Mesenchymal stem cell (in vitro differentiated cells and primary cell): Measurements from ENCODE around the gene TAF15.

Experiments
- DNase-seq: peaks from one replicate; pipeline ENCODE4 v3.0.0-alpha.2; 2013
- H2AFZ ChIP-seq: one replicate; pipeline ENCODE4 v1.6.1; 2013; ENCODE audit warnings: low read depth, mild to moderate bottlenecking, control low read depth, inconsistent platforms, low read length, moderate library complexity
- H2AK5ac ChIP-seq: 2 replicates; pipeline ENCODE4 v1.6.1; 2013; ENCODE audit warnings: low read length, moderate library complexity, mild to moderate bottlenecking, inconsistent platforms; ENCODE audit not compliant: severe bottlenecking
- H2BK120ac ChIP-seq: one replicate; pipeline ENCODE4 v1.6.1; 2013; ENCODE audit warnings: low read depth, mild to moderate bottlenecking, inconsistent platforms, low read length, moderate library complexity
- H2BK12ac ChIP-seq, 2 experiments: one replicate each; pipeline ENCODE4 v1.6.1; 2013; ENCODE audit warnings: inconsistent platforms in 2 of 2, low read length in 2 of 2, mild to moderate bottlenecking in 2 of 2, moderate library complexity in 2 of 2, control low read depth in 1 of 2
- H2BK15ac ChIP-seq: one replicate; pipeline ENCODE4 v1.6.1; 2013; ENCODE audit warnings: mild to moderate bottlenecking, low read depth, inconsistent platforms; ENCODE audit not compliant: poor library complexity, severe bottlenecking
- H2BK5ac ChIP-seq: 2 replicates; pipeline ENCODE4 v1.6.1; 2013; ENCODE audit warnings: low read depth, mild to moderate bottlenecking, low read length, control low read depth, inconsistent platforms; ENCODE audit not compliant: poor library complexity, severe bottlenecking
- H3K14ac ChIP-seq, 2 experiments: one replicate each; pipeline ENCODE4 v1.6.1; 2013; ENCODE audit warnings: inconsistent platforms in 2 of 2, low read length in 2 of 2, control low read depth in 1 of 2, mild to moderate bottlenecking in 1 of 2, moderate library complexity in 1 of 2
- H3K18ac ChIP-seq, 2 experiments: one replicate each; pipeline ENCODE4 v1.6.1; 2013; ENCODE audit warnings: inconsistent platforms in 2 of 2, low read length in 2 of 2, control low read depth in 1 of 2, low read depth in 1 of 2, mild to moderate bottlenecking in 1 of 2
- H3K23ac ChIP-seq, 2 experiments: one replicate each; pipeline ENCODE4 v1.6.1; 2013; ENCODE audit warnings: inconsistent platforms in 2 of 2, low read length in 2 of 2, mild to moderate bottlenecking in 2 of 2, moderate library complexity in 2 of 2, control low read depth in 1 of 2
- H3K27ac ChIP-seq: 2 replicates; pipeline ENCODE4 v1.5.1; 2013; ENCODE audit warnings: mild to moderate bottlenecking, moderate library complexity, low read length, control low read depth, inconsistent platforms; ENCODE audit not compliant: poor library complexity, severe bottlenecking
- H3K27me3 ChIP-seq, 2 experiments: 2 replicates each; pipeline versions ENCODE4 v1.6.1 to v1.7.0; 2013; ENCODE audit warnings: low read length in 2 of 2, mild to moderate bottlenecking in 2 of 2, moderate library complexity in 2 of 2, control low read depth in 1 of 2, inconsistent platforms in 1 of 2; ENCODE audit not compliant: control insufficient read depth in 1 of 2, insufficient read depth in 1 of 2
- H3K36me3 ChIP-seq, 2 experiments: 2 replicates each; pipeline versions ENCODE4 v1.6.1 to v1.7.0; 2013; ENCODE audit warnings: low read length in 2 of 2, control low read depth in 1 of 2, inconsistent platforms in 1 of 2, low read depth in 1 of 2, mild to moderate bottlenecking in 1 of 2; ENCODE audit not compliant: insufficient read depth in 2 of 2, control insufficient read depth in 1 of 2
- H3K4ac ChIP-seq, 2 experiments: one replicate each; pipeline ENCODE4 v1.6.1; 2013; ENCODE audit warnings: inconsistent platforms in 2 of 2, low read length in 2 of 2, mild to moderate bottlenecking in 2 of 2, moderate library complexity in 2 of 2, control low read depth in 1 of 2, low read depth in 1 of 2
- H3K4me1 ChIP-seq: 2 replicates; pipeline ENCODE4 v1.6.1; 2013; ENCODE audit warnings: low read depth, low read length, control low read depth; ENCODE audit not compliant: control insufficient read depth, insufficient read depth
- H3K4me2 ChIP-seq: 2 replicates; pipeline ENCODE4 v1.6.1; 2013; ENCODE audit warnings: low read length, mild to moderate bottlenecking, inconsistent platforms; ENCODE audit not compliant: poor library complexity, severe bottlenecking
- H3K4me3 ChIP-seq, 2 experiments: 2 replicates each; pipeline versions ENCODE4 v1.5.1 to v1.7.0; 2013; ENCODE audit warnings: low read length in 2 of 2, mild to moderate bottlenecking in 2 of 2, control low read depth in 1 of 2, low read depth in 1 of 2; ENCODE audit not compliant: insufficient read depth in 1 of 2
- H3K79me1 ChIP-seq: replicated peaks from 2 replicates; pipeline ENCODE4 v1.6.1; 2013; ENCODE audit warnings: mild to moderate bottlenecking, control low read depth, low read length, inconsistent platforms; ENCODE audit not compliant: poor library complexity, severe bottlenecking
- H3K9ac ChIP-seq: 2 replicates; pipeline ENCODE4 v1.7.0; 2013; ENCODE audit warnings: mild to moderate bottlenecking, low read length, moderate library complexity
- H3K9me3 ChIP-seq: 2 replicates; pipeline ENCODE4 v1.7.0; 2013; ENCODE audit warnings: mild to moderate bottlenecking, low read length; ENCODE audit not compliant: control insufficient read depth
- H4K8ac ChIP-seq: one replicate; pipeline ENCODE4 v1.6.1; 2013; ENCODE audit warnings: inconsistent platforms, mild to moderate bottlenecking, low read length, moderate library complexity
- H4K91ac ChIP-seq: one replicate; pipeline ENCODE4 v1.6.1; 2013; ENCODE audit warnings: mild to moderate bottlenecking, low read length, inconsistent platforms
- WGBS: methylation state at CpG from one replicate; pipeline ENCODE4 v1.1.7; 2013; ENCODE audit warnings: mixed read lengths; 5-methylcytosine and 5-hydroxymethylcytosine counted together

TAF15 gene

DNA sequence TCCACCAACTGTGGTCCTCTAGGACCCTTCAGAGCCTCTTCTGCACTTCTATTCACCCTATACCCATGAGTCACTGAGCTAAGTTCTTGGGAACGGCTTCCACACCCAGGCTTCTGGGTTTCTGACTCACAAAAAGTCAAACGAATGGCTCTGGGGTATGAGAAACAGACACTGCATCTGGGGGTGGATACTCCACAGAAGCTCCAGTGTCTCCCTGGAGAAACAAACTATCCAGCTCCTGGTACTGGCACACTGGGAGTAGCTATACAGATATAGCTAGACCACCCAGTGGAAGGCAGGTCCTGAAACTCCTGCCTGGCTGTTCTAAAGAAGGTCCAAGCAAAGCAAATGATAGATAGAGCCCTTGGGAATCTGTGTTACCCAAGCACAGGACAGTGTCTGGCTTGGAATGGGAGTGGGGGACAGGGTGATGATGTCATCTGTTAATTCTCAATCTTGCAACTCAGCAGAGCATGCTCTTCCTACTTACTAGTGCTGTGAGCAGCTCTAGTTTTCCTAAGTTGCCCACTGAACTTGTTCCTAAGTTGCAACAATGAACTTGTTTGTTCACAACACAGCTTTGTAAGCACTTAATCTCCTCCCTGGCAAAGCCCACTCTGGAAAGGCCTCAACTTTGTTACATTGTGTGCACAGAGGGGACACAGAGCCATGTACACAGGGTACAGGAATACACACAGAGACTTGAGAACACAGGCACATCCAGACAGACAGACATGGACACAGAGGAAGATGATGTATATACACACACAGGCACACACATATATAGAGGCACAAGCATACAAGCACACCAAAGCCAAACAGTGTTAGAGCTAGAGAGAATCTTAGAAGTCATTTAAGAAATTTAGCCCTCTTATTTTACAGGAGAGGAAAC, 20.6 kb upstream of the TAF15 start:
- Histone ChIP-seq H3K18ac (peak overlapping the region; percentile 4 to 61), H4K91ac (peak overlapping the region; percentile 56), H3K4me1 (peaks cover 4% of the 10 kb centered on the region), H2BK120ac (no peak overlapping the region), H3K14ac (peak overlapping the region in 1 of 2 experiments; percentile 8), H2BK15ac (no peak overlapping the region), H3K79me1 (no peaks in the 10 kb centered on the region), H3K4me3 (peak overlapping the region in 1 of 2 experiments; percentile 51), H3K27me3 (peaks cover 33 to 48% of the 10 kb centered on the region in 2 experiments), H3K9me3 (no peaks in the 10 kb centered on the region), H2BK12ac (peak overlapping the region; percentile 15 to 91), H2AFZ (no peak overlapping the region), H3K4ac (peak overlapping the region; percentile 48 to 86), H2BK5ac (no peak overlapping the region), H2AK5ac (no peak overlapping the region), H3K36me3 (no peaks in the 10 kb centered on the region), H3K23ac (no peak overlapping the region), H3K9ac (peak overlapping the region; percentile 54), H3K4me2 (no peak overlapping the region), H3K27ac (peak overlapping the region; percentile 62), H4K8ac (peak overlapping the region; percentile 37)
- WGBS, result 0% methylated on average over 2 of the region's 2 CpGs
- DNase-seq, result peak; percentile 98

DNA sequence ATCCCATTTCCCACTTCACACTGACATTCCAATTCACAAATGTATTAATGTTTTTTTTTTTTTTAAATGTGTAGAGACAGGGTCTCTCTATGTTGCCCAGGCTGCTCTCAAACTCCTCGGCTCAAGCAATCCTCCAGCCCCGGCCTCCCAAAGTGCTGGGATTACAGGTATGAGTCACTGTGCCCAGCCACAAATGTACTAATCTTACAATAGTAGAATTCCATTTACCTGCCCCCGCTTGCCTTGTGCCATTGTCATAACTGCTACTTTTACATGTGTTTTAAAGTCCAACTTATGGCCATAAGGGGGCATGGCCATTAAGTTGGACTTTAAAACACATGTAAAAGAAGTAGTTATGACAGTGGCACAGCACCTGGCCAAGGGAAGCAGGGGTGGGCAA, 18.4 kb upstream of the TAF15 start:
- Histone ChIP-seq H3K4me3 (no peak overlapping the region), H2BK12ac (peak overlapping the region in 1 of 2 experiments; percentile 52), H2BK120ac (no peak overlapping the region), H2BK15ac (no peak overlapping the region), H3K27ac (no peak overlapping the region), H3K4me2 (no peak overlapping the region), H3K79me1 (no peaks in the 10 kb centered on the region), H2AK5ac (no peak overlapping the region), H3K18ac (no peak overlapping the region), H2BK5ac (no peak overlapping the region), H3K27me3 (peaks cover 41 to 56% of the 10 kb centered on the region in 2 experiments), H3K4ac (no peak overlapping the region), H3K36me3 (no peaks in the 10 kb centered on the region), H3K14ac (no peak overlapping the region), H3K23ac (no peak overlapping the region), H3K9me3 (no peaks in the 10 kb centered on the region), H3K9ac (no peak overlapping the region), H4K8ac (no peak overlapping the region), H2AFZ (no peak overlapping the region), H3K4me1 (peaks cover 16% of the 10 kb centered on the region), H4K91ac (no peak overlapping the region)
- 60% methylated on average over 2 of the region's 3 CpGs for WGBS
- no peak for DNase-seq

DNA sequence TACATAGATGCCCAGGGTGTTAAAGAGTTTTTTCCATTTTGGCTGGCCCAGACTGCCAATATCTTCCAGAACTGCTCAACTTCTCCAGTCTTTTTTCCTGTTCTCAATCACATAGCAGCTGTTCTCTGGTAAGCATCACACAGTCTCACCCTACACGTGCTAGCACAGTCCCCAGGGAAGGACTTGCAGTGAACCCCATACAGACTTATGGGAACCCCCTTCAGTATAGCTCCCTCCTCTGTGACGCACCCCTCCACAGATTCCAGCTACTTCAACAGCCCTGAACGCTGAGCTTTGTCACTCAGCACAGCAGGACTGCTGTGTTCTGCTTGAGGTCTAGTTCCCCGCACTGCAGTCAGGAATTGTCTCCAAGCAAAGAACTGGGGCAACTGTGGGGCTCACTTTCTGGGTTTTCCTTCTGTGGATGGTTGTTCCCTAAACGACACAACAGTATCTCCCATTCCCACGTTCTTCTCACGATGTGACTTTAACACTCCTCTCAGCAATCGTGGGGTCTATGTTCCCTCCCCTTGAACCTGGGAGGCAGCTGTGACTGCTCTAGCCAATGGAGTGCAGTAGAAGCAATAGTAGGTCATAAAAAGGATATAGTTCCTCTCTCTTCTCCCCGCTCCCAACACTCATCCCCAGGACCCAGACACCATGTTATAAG, 17.5 kb upstream of the TAF15 start:
- Histone ChIP-seq H3K18ac (peak overlapping the region in 1 of 2 experiments; percentile 30), H3K79me1 (no peaks in the 10 kb centered on the region), H3K4me1 (peaks cover 17% of the 10 kb centered on the region), H4K91ac (no peak overlapping the region), H2BK5ac (no peak overlapping the region), H3K9me3 (no peaks in the 10 kb centered on the region), H3K9ac (no peak overlapping the region), H3K23ac (no peak overlapping the region), H3K4me3 (no peak overlapping the region), H3K27ac (no peak overlapping the region), H2BK15ac (no peak overlapping the region), H3K27me3 (peaks cover 51 to 66% of the 10 kb centered on the region in 2 experiments), H2BK12ac (no peak overlapping the region), H2BK120ac (no peak overlapping the region), H4K8ac (no peak overlapping the region), H3K4ac (peak overlapping the region in 1 of 2 experiments; percentile 11), H3K36me3 (no peaks in the 10 kb centered on the region), H3K14ac (no peak overlapping the region), H2AK5ac (no peak overlapping the region), H3K4me2 (no peak overlapping the region), H2AFZ (no peak overlapping the region)
- no peak for DNase-seq
- 58% methylated on average over 7 of the region's 9 CpGs for WGBS

DNA sequence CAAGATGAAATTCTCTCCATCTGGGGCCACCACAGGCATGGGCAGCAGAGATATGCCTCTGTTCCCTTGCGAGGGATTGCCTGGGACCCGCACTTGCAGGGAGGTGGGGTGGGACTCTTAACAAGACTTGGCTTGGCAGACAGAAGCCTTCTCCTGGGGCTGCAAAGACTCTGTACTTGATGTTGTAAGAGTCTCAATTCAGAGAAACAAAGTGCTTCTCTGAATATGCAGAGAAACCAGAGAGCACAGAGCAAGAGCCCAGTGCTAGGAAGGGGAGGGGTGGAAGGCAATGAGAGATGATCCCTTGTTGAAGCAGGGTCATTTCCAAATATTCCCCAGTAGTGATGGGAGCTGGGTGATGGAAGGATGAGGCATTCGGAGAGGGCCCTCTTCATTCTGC, 16.0 kb upstream of the TAF15 start:
- Histone ChIP-seq H3K27ac (no peak overlapping the region), H2BK120ac (no peak overlapping the region)
- WGBS, result 76% methylated on average over 3 of the region's 3 CpGs

More for the DNA sequence above, 16.0 kb upstream of the TAF15 start:
- H3K4ac ChIP-seq, result no peak overlapping the region
- H3K27me3 ChIP-seq, result peaks cover 65 to 80% of the 10 kb centered on the region in 2 experiments
- peaks cover 13% of the 10 kb centered on the region for H3K4me1 ChIP-seq
- no peak overlapping the region for H4K91ac ChIP-seq
- H3K79me1 ChIP-seq, result no peaks in the 10 kb centered on the region
- peak overlapping the region; percentile 60 for H2BK15ac ChIP-seq
- no peak overlapping the region for H3K9ac ChIP-seq
- H3K9me3 ChIP-seq, result no peaks in the 10 kb centered on the region
- H3K4me2 ChIP-seq, result no peak overlapping the region
- no peak overlapping the region for H3K4me3 ChIP-seq
- H2BK5ac ChIP-seq, result no peak overlapping the region
- no peaks in the 10 kb centered on the region for H3K36me3 ChIP-seq
- H4K8ac ChIP-seq, result no peak overlapping the region
- H2AFZ ChIP-seq, result no peak overlapping the region
- H3K14ac ChIP-seq, result no peak overlapping the region
- no peak overlapping the region for H3K23ac ChIP-seq
- H2AK5ac ChIP-seq, result no peak overlapping the region
- peak overlapping the region in 1 of 2 experiments; percentile 24 for H2BK12ac ChIP-seq
- DNase-seq, result no peak
- H3K18ac ChIP-seq, result no peak overlapping the region
